Gastrocnemius medialis (tissue), 4 donors: ENCODE results near the gene KLHL33. TPM values are rescaled to one million over a fixed set of nuclear protein-coding genes. Genes with fewer than 3 reads are reported as not detected.

Source experiments
- ATAC-seq, 2 donors: fragments of 150-250 bp; one replicate each; pipeline ENCODE4 v1.9.1; 2016
- DNase-seq, 2 donors: peaks; one replicate each; pipeline ENCODE4 v3.0.0-alpha.2; 2019
- H3K27ac ChIP-seq, 4 donors: fragments of 200-600 bp; sonication (generic); 1 replicate in 1 of 4; 2 replicates in 3 of 4; pipeline ENCODE4 v1.5.1; 2016 to 2018; ENCODE audit warnings: mild to moderate bottlenecking in 2 of 4, moderate library complexity in 1 of 4
- H3K27me3 ChIP-seq, 3 donors: fragments of 200-600 bp; sonication (generic) in 2 of 3; 1 replicate in 1 of 3; 2 replicates in 2 of 3; pipeline versions ENCODE4 v1.5.1 to v1.6.0; 2016 to 2019; ENCODE audit warnings: mild to moderate bottlenecking in 1 of 3, moderate library complexity in 1 of 3
- H3K36me3 ChIP-seq, 2 donors: fragments of 200-600 bp; sonication (generic) in 1 of 2; one replicate each; pipeline ENCODE4 v1.5.1; 2017 to 2018
- H3K4me1 ChIP-seq, 2 donors: fragments of 200-600 bp; sonication (generic) in 1 of 2; one replicate each; pipeline ENCODE4 v1.5.1; 2016 to 2017; ENCODE audit warnings: mild to moderate bottlenecking in 2 of 2
- H3K4me3 ChIP-seq, 4 donors: fragments of 200-600 bp; sonication (generic) in 3 of 4; 1 replicate in 1 of 4; 2 replicates in 3 of 4; pipeline ENCODE4 v1.5.1; 2016 to 2019; ENCODE audit warnings: mild to moderate bottlenecking in 2 of 4
- H3K9me3 ChIP-seq, 3 donors: fragments of 200-600 bp; sonication (generic) in 2 of 3; 1 replicate in 1 of 3; 2 replicates in 2 of 3; pipeline ENCODE4 v1.5.1; 2016 to 2019
- CTCF ChIP-seq, 5 experiments: fragments of 450-650 bp in 3 of 5; fragments of 200-600 bp in 2 of 5; sonication (generic) in 2 of 5; IDR thresholded peaks in 4 of 5; conservative IDR thresholded peaks in 1 of 5; 1 replicate in 4 of 5; 2 replicates in 1 of 5; pipeline ENCODE4 v1.5.1; 2016 to 2019; ENCODE audit warnings: antibody characterized with exemption in 5 of 5, mild to moderate bottlenecking in 3 of 5, moderate library complexity in 3 of 5
- POLR2A ChIP-seq, 2 donors: fragments of 450-650 bp; IDR thresholded peaks; one replicate each; pipeline ENCODE4 v1.6.1; 2017; ENCODE audit warnings: antibody characterized with exemption in 2 of 2, mild to moderate bottlenecking in 2 of 2, moderate library complexity in 2 of 2
- in situ Hi-C, 4 donors: fragments of 200-750 bp; cut with MboI; loops; one replicate each; pipeline versions ENCODE4 v1.15.0 to v1.8.0; 2017; ENCODE audit warnings: low sequenced_read_pairs in 4 of 4
- intact Hi-C: fragments of 100-400 bp; cut with DNase I; formaldehyde crosslinking; loops from one replicate; pipeline ENCODE4 v1.15.1; 2023; ENCODE audit warnings: low total_unique reads
- total RNA-seq, 4 donors: library from RNA; depleted of rRNA; stranded (reverse); fragments of >200 nt; gene quantifications; one replicate each; pipeline versions ENCODE4 v1.1.0 to v1.2.3, GENCODE V29; 2016

KLHL33 gene
- total RNA-seq, 4 donors from 2014 or later = 1.9 to 4.7 (median 3.5) TPM

GRCh38 chr14:20384886-20385285 is 51.1 kb downstream of the KLHL33 start:
- Histone ChIP-seq H3K4me1 (no peaks in the 10 kb centered on the region), H3K27me3 (no peaks in the 10 kb centered on the region), H3K27ac (no peak overlapping the region), H3K36me3 (peaks cover 0 to 100% of the 10 kb centered on the region in 2 donors), H3K9me3 (no peaks in the 10 kb centered on the region), H3K4me3 (no peak overlapping the region)
- in situ Hi-C loops = no loop called here
- no peak for ATAC-seq
- no peak for DNase-seq
- intact Hi-C loops = no loop called here
- no peak for TF ChIP-seq POLR2A (IDR thresholded peaks at IDR 0.05)
- TF ChIP-seq CTCF (IDR thresholded peaks at IDR 0.05 in 4 of 5, conservative IDR thresholded peaks at IDR 0.05 in 1 of 5) = no peak

GRCh38 chr14:20384321-20384720 is 51.6 kb downstream of the KLHL33 start:
- Histone ChIP-seq H3K4me3 (no peak overlapping the region), H3K27me3 (no peaks in the 10 kb centered on the region), H3K36me3 (peaks cover 0 to 100% of the 10 kb centered on the region in 2 donors), H3K27ac (no peak overlapping the region), H3K4me1 (no peaks in the 10 kb centered on the region), H3K9me3 (no peaks in the 10 kb centered on the region)
- ATAC-seq (no peak), DNase-seq (no peak)
- no peak for TF ChIP-seq POLR2A (IDR thresholded peaks at IDR 0.05)
- TF ChIP-seq CTCF (IDR thresholded peaks at IDR 0.05 in 4 of 5, conservative IDR thresholded peaks at IDR 0.05 in 1 of 5) = no peak
- in situ Hi-C loops (no loop called here), intact Hi-C loops (no loop called here)

GRCh38 chr14:20383636-20384035 is 52.3 kb downstream of the KLHL33 start:
- H3K36me3 ChIP-seq = peaks cover 0 to 100% of the 10 kb centered on the region in 2 donors
- in situ Hi-C loops = no loop called here
- ATAC-seq (no peak), DNase-seq (no peak)
- no peaks in the 10 kb centered on the region for H3K27me3 ChIP-seq
- H3K4me3 ChIP-seq = no peak overlapping the region
- intact Hi-C loops = no loop called here
- TF ChIP-seq POLR2A (IDR thresholded peaks at IDR 0.05) (no peak), CTCF (IDR thresholded peaks at IDR 0.05 in 4 of 5, conservative IDR thresholded peaks at IDR 0.05 in 1 of 5) (no peak)
- no peaks in the 10 kb centered on the region for H3K9me3 ChIP-seq
- H3K4me1 ChIP-seq = no peaks in the 10 kb centered on the region
- H3K27ac ChIP-seq = no peak overlapping the region

GRCh38 chr14:20383032-20383431 is 52.9 kb downstream of the KLHL33 start:
- no peaks in the 10 kb centered on the region for H3K27me3 ChIP-seq
- ATAC-seq = no peak
- H3K36me3 ChIP-seq = peaks cover 0 to 100% of the 10 kb centered on the region in 2 donors
- in situ Hi-C loops = no loop called here
- H3K9me3 ChIP-seq = no peaks in the 10 kb centered on the region
- TF ChIP-seq POLR2A (IDR thresholded peaks at IDR 0.05) (no peak), CTCF (IDR thresholded peaks at IDR 0.05 in 4 of 5, conservative IDR thresholded peaks at IDR 0.05 in 1 of 5) (no peak)
- no peak overlapping the region for H3K27ac ChIP-seq
- no peak overlapping the region for H3K4me3 ChIP-seq
- DNase-seq = no peak
- no peaks in the 10 kb centered on the region for H3K4me1 ChIP-seq
- intact Hi-C loops = no loop called here

- no peaks in the 10 kb centered on the region for H3K9me3 ChIP-seq
- intact Hi-C loops = no loop called here
- H3K36me3 ChIP-seq = peaks cover 0 to 100% of the 10 kb centered on the region in 2 donors
- ATAC-seq (no peak), DNase-seq (no peak)
- TF ChIP-seq POLR2A (IDR thresholded peaks at IDR 0.05) (no peak), CTCF (IDR thresholded peaks at IDR 0.05 in 4 of 5, conservative IDR thresholded peaks at IDR 0.05 in 1 of 5) (no peak)
- no peak overlapping the region for H3K27ac ChIP-seq
- in situ Hi-C loops = no loop called here
- no peak overlapping the region for H3K4me3 ChIP-seq
- H3K27me3 ChIP-seq = no peaks in the 10 kb centered on the region
- no peaks in the 10 kb centered on the region for H3K4me1 ChIP-seq
Observed at GRCh38 chr14:20382526-20382925, 53.4 kb downstream of the KLHL33 start.
